ENCODE results near the gene C2. TPM values are rescaled to one million over a fixed set of nuclear protein-coding genes. Genes with fewer than 3 reads are reported as not detected.

The C2 gene
- total RNA-seq, 1 experiment from 2014 or later = 0.66 TPM

GRCh38 chr6:31946370-31946885, 18.9 kb downstream of the C2 start:
- no peaks in the 10 kb centered on the region for H3K79me2 ChIP-seq (ENCODE audit: insufficient read depth, low read length)
- TF ChIP-seq, protein P1, sequence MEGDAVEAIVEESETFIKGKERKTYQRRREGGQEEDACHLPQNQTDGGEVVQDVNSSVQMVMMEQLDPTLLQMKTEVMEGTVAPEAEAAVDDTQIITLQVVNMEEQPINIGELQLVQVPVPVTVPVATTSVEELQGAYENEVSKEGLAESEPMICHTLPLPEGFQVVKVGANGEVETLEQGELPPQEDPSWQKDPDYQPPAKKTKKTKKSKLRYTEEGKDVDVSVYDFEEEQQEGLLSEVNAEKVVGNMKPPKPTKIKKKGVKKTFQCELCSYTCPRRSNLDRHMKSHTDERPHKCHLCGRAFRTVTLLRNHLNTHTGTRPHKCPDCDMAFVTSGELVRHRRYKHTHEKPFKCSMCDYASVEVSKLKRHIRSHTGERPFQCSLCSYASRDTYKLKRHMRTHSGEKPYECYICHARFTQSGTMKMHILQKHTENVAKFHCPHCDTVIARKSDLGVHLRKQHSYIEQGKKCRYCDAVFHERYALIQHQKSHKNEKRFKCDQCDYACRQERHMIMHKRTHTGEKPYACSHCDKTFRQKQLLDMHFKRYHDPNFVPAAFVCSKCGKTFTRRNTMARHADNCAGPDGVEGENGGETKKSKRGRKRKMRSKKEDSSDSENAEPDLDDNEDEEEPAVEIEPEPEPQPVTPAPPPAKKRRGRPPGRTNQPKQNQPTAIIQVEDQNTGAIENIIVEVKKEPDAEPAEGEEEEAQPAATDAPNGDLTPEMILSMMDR (conservative IDR thresholded peaks at IDR 0.05) = no peak
- no peak overlapping the region for H2AK5ac ChIP-seq (ENCODE audit: insufficient read length, low read length)
- no peak overlapping the region for H4K5ac ChIP-seq (ENCODE audit: insufficient read length, low read depth, low read length)
- peaks cover 5 to 8% of the 10 kb centered on the region in 2 experiments; a peak in 3 of 4 replicates for H3K4me1 Mint-ChIP-seq
- H2BK15ac ChIP-seq (ENCODE audit: low read depth, low read length) = no peak overlapping the region
- WGBS (ENCODE audit: extremely low coverage, insufficient read length, low lambda C conversion rate) = no CpG with 5 or more reads among the region's 11 CpGs
- H3K36me3 Mint-ChIP-seq (ENCODE audit: insufficient read depth in 1 of 3, low read depth in 3 of 3) = peaks cover 0 to 12% (median 8%) of the 10 kb centered on the region in 3 experiments; a peak in 6 of 7 replicates
- no peaks in the 10 kb centered on the region for H3K9me3 Mint-ChIP-seq
- no peaks in the 10 kb centered on the region for H3K79me1 ChIP-seq (ENCODE audit: insufficient read depth, low read depth, low read length, poor library complexity, severe bottlenecking)
- no peak overlapping the region for H3K18ac ChIP-seq (ENCODE audit: insufficient read length, low read depth, low read length)
- peak overlapping the region in 1 of 3 experiments; percentile 87; a peak in 2 of 7 replicates for H3K27ac Mint-ChIP-seq
- no peak overlapping the region for H2AFZ ChIP-seq (ENCODE audit: low read length)
- H3K27me3 Mint-ChIP-seq (ENCODE audit: low read depth) = peaks cover 57% of the 10 kb centered on the region
- H3K27me3 ChIP-seq (ENCODE audit: insufficient read depth, low read length) = no peaks in the 10 kb centered on the region
- no peak overlapping the region for H2BK5ac ChIP-seq (ENCODE audit: insufficient read length, low read length)
- H4K20me1 ChIP-seq (ENCODE audit: control insufficient read depth, insufficient read depth, insufficient read length) = peaks cover 2% of the 10 kb centered on the region
- no peak overlapping the region for H4K91ac ChIP-seq (ENCODE audit: insufficient read length, low read depth, low read length)
- H2BK120ac ChIP-seq (ENCODE audit: low read depth, low read length, poor library complexity, severe bottlenecking) = no peak overlapping the region
- H3K14ac ChIP-seq (ENCODE audit: insufficient read depth, low read length) = no peak overlapping the region
- H3K4me1 ChIP-seq (ENCODE audit: insufficient read depth, low read length) = no peaks in the 10 kb centered on the region
- H2BK20ac ChIP-seq (ENCODE audit: low read depth, low read length, poor library complexity, severe bottlenecking) = no peak overlapping the region
- no peak overlapping the region for H3K56ac ChIP-seq (ENCODE audit: insufficient read length, low read depth, low read length)
- no peak for DNase-seq
- no peak overlapping the region for H3K4ac ChIP-seq (ENCODE audit: low read depth, low read length)
- H3K9ac ChIP-seq (ENCODE audit: extremely low read depth, insufficient read length, low read length) = no peak overlapping the region
- no peak overlapping the region for H3K4me2 ChIP-seq (ENCODE audit: insufficient read depth, insufficient read length, low read length)
- no peak overlapping the region for H3T11ph ChIP-seq (ENCODE audit: low read length)
- H3K23ac ChIP-seq (ENCODE audit: insufficient read length, low read depth, low read length) = no peak overlapping the region
- no peak overlapping the region for H2BK12ac ChIP-seq (ENCODE audit: insufficient read length, low read depth, low read length)
- H3K23me2 ChIP-seq (ENCODE audit: insufficient read length, low read depth, low read length, poor library complexity, severe bottlenecking) = no peaks in the 10 kb centered on the region
- no peak overlapping the region for H3K27ac ChIP-seq (ENCODE audit: insufficient read length, low read depth, low read length)
- no peak overlapping the region for H4K8ac ChIP-seq (replicated peaks; ENCODE audit: insufficient read length, low read depth, low read length)
- H3K4me3 Mint-ChIP-seq = no peak overlapping the region
- H3K9me3 ChIP-seq (ENCODE audit: control insufficient read depth, low read depth, low read length) = no peaks in the 10 kb centered on the region

All from H9 (cell line).